Panc1 (cell line): ENCODE results near the gene CRIM1.

Experiments used
- POLR2AphosphoS5 ChIP-seq: IDR thresholded peaks from 2 replicates; pipeline ENCODE4 v1.6.1; 2012; ENCODE audit warnings: mild to moderate bottlenecking, low read depth, low read length, moderate library complexity
- TF ChIP-seq, protein P1 (sequence below), 2 experiments: IDR thresholded peaks; 2 replicates each; pipeline ENCODE4 v1.6.1; 2011 to 2012; ENCODE audit warnings: low read depth in 2 of 2, control low read depth in 1 of 2, low read length in 1 of 2, mild to moderate bottlenecking in 1 of 2, moderate library complexity in 1 of 2; ENCODE audit not compliant: insufficient read depth in 1 of 2

DNA sequence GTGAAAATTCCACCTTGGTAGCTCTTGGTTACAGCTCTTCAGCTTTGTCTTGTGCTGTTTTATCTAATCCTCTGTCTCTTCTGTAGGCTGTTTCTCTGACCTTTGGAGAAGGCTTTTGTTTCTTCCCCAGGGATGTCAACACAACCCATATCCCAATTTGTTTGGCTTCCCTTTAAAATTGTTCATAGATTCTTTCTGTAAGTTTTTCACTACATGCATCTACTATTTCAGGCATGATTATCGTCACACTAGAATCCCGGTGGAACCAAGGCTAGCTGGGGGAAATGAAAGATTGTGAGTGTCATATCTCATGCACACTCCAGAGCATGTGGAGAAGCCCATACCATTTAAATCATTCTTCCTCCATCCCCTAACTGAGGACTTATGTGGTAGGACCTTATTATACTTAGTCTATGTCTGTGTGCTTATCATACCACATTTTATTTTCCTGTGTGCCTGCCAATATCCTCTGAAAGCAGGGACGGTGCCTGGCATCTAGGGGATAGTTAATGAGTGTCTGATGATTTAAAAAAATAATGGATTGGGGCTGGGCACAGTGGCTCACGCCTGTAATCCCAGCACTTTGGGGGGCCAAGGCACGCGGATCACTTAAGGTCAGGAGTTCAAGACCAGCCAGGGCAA lies 59.9 kb downstream of the CRIM1 start:
- TF ChIP-seq, protein P1, sequence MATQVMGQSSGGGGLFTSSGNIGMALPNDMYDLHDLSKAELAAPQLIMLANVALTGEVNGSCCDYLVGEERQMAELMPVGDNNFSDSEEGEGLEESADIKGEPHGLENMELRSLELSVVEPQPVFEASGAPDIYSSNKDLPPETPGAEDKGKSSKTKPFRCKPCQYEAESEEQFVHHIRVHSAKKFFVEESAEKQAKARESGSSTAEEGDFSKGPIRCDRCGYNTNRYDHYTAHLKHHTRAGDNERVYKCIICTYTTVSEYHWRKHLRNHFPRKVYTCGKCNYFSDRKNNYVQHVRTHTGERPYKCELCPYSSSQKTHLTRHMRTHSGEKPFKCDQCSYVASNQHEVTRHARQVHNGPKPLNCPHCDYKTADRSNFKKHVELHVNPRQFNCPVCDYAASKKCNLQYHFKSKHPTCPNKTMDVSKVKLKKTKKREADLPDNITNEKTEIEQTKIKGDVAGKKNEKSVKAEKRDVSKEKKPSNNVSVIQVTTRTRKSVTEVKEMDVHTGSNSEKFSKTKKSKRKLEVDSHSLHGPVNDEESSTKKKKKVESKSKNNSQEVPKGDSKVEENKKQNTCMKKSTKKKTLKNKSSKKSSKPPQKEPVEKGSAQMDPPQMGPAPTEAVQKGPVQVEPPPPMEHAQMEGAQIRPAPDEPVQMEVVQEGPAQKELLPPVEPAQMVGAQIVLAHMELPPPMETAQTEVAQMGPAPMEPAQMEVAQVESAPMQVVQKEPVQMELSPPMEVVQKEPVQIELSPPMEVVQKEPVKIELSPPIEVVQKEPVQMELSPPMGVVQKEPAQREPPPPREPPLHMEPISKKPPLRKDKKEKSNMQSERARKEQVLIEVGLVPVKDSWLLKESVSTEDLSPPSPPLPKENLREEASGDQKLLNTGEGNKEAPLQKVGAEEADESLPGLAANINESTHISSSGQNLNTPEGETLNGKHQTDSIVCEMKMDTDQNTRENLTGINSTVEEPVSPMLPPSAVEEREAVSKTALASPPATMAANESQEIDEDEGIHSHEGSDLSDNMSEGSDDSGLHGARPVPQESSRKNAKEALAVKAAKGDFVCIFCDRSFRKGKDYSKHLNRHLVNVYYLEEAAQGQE (IDR thresholded peaks at IDR 0.05; ENCODE audit: insufficient read depth in 1 of 2, low read depth in 2 of 2, low read length in 1 of 2) = no peak
- no peak for TF ChIP-seq POLR2AphosphoS5
